ENCODE data around the gene AQP1. TPM values are rescaled to one million over a fixed set of nuclear protein-coding genes. Genes with fewer than 3 reads are reported as not detected.

The AQP1 gene
- total RNA-seq, 3 donors from 2014 or later (not counting 1 experiment from before 2014, with no cell fraction given) = 0.50 to 1.4 TPM; not detected in 1

DNA sequence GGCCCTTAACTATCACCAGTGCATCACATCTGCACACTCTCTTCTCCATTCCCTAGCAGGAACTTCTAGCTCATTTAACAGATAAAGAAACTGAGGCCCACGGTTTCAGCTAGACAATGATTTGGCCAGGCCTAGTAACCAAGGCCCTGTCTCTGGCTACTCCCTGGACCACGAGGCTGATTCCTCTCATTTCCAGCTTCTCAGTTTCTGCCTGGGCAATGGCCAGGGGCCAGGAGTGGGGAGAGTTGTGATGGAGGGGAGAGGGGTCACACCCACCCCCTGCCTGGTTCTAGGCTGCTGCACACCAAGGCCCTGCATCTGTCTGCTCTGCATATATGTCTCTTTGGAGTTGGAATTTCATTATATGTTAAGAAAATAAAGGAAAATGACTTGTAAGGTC lies 13.5 kb downstream of the AQP1 start:
- no peak for ATAC-seq
- Mint-ChIP-seq H3K27ac (no peak overlapping the region), H3K27me3 (ENCODE audit: low read depth in 2 of 2) (no peaks in the 10 kb centered on the region), H3K9me3 (no peaks in the 10 kb centered on the region), H3K36me3 (no peaks in the 10 kb centered on the region), H3K4me1 (no peaks in the 10 kb centered on the region), H3K4me3 (no peak overlapping the region)
- Histone ChIP-seq H3K27me3 (ENCODE audit: control insufficient read depth, insufficient read depth, low read length) (no peaks in the 10 kb centered on the region), H3K4me1 (ENCODE audit: control insufficient read depth, insufficient read depth, low read length) (no peaks in the 10 kb centered on the region), H3K27ac (ENCODE audit: low read length) (no peak overlapping the region), H3K4me3 (ENCODE audit: low read length) (no peak overlapping the region), H3K36me3 (ENCODE audit: control insufficient read depth, insufficient read depth, low read length) (no peaks in the 10 kb centered on the region), H3K9me3 (ENCODE audit: control insufficient read depth, insufficient read depth, low read length) (no peaks in the 10 kb centered on the region)
- TF ChIP-seq, protein P1, sequence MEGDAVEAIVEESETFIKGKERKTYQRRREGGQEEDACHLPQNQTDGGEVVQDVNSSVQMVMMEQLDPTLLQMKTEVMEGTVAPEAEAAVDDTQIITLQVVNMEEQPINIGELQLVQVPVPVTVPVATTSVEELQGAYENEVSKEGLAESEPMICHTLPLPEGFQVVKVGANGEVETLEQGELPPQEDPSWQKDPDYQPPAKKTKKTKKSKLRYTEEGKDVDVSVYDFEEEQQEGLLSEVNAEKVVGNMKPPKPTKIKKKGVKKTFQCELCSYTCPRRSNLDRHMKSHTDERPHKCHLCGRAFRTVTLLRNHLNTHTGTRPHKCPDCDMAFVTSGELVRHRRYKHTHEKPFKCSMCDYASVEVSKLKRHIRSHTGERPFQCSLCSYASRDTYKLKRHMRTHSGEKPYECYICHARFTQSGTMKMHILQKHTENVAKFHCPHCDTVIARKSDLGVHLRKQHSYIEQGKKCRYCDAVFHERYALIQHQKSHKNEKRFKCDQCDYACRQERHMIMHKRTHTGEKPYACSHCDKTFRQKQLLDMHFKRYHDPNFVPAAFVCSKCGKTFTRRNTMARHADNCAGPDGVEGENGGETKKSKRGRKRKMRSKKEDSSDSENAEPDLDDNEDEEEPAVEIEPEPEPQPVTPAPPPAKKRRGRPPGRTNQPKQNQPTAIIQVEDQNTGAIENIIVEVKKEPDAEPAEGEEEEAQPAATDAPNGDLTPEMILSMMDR (IDR thresholded peaks at IDR 0.05) = no peak
- WGBS (ENCODE audit: insufficient coverage) = 75% methylated on average over 2 of the region's 2 CpGs
- intact Hi-C loops (cut with micrococcal nuclease) = no loop called here
- peak in 1 of 2 donors; percentile 4 for DNase-seq

GRCh38 chr7:30925913-30926312 lies 14.3 kb downstream of the AQP1 start:
- 68% methylated on average over 5 of the region's 5 CpGs for WGBS (ENCODE audit: insufficient coverage)
- no peaks in the 10 kb centered on the region for H3K9me3 Mint-ChIP-seq
- DNase-seq = no peak

DNA sequence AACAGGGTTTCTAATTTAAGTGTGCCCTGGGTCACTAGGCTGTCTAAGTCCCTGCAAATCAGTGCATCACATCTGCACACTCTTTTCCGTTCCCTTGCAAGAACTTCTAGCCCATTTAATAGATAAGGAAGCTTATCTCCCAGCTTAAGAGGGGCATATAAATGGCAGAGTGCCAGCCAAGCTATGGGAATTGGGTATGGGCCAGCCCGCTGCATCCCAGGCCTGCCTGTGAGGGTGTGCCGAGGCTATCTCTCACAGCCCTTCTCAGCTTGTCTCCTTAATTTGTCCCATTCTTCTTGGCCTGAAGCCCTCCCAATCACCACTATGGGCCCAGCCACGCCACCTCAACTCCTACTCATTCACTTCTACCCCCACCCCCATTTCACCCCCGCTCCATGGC lies 14.7 kb downstream of the AQP1 start:
- H3K4me1 Mint-ChIP-seq = no peaks in the 10 kb centered on the region
- no peaks in the 10 kb centered on the region for H3K9me3 Mint-ChIP-seq
- Histone ChIP-seq H3K4me1 (ENCODE audit: control insufficient read depth, insufficient read depth, low read length) (no peaks in the 10 kb centered on the region), H3K27ac (ENCODE audit: low read length) (no peak overlapping the region), H3K9me3 (ENCODE audit: control insufficient read depth, insufficient read depth, low read length) (no peaks in the 10 kb centered on the region), H3K36me3 (ENCODE audit: control insufficient read depth, insufficient read depth, low read length) (no peaks in the 10 kb centered on the region), H3K27me3 (ENCODE audit: control insufficient read depth, insufficient read depth, low read length) (no peaks in the 10 kb centered on the region), H3K4me3 (ENCODE audit: low read length) (no peak overlapping the region)
- DNase-seq (no peak), ATAC-seq (no peak)
- TF ChIP-seq, protein P1 (IDR thresholded peaks at IDR 0.05) = no peak
- intact Hi-C loops (cut with micrococcal nuclease) = no loop called here
- no peaks in the 10 kb centered on the region for H3K27me3 Mint-ChIP-seq (ENCODE audit: low read depth in 2 of 2)
- no peak overlapping the region for H3K27ac Mint-ChIP-seq
- 83% methylated on average over 5 of the region's 5 CpGs for WGBS (ENCODE audit: insufficient coverage)
- no peaks in the 10 kb centered on the region for H3K36me3 Mint-ChIP-seq
- H3K4me3 Mint-ChIP-seq = no peak overlapping the region

More at GRCh38 chr7:30925913-30926312, 14.3 kb downstream of the AQP1 start:
- Histone ChIP-seq H3K9me3 (ENCODE audit: control insufficient read depth, insufficient read depth, low read length) (no peaks in the 10 kb centered on the region), H3K27me3 (ENCODE audit: control insufficient read depth, insufficient read depth, low read length) (no peaks in the 10 kb centered on the region), H3K36me3 (ENCODE audit: control insufficient read depth, insufficient read depth, low read length) (no peaks in the 10 kb centered on the region), H3K4me3 (ENCODE audit: low read length) (no peak overlapping the region), H3K27ac (ENCODE audit: low read length) (no peak overlapping the region), H3K4me1 (ENCODE audit: control insufficient read depth, insufficient read depth, low read length) (no peaks in the 10 kb centered on the region)
- Mint-ChIP-seq H3K4me3 (no peak overlapping the region), H3K27ac (no peak overlapping the region), H3K4me1 (no peaks in the 10 kb centered on the region), H3K36me3 (no peaks in the 10 kb centered on the region), H3K27me3 (ENCODE audit: low read depth in 2 of 2) (no peaks in the 10 kb centered on the region)
- TF ChIP-seq, protein P1 (IDR thresholded peaks at IDR 0.05) = no peak
- intact Hi-C loops (cut with micrococcal nuclease) = no loop called here
- no peak for ATAC-seq

DNA sequence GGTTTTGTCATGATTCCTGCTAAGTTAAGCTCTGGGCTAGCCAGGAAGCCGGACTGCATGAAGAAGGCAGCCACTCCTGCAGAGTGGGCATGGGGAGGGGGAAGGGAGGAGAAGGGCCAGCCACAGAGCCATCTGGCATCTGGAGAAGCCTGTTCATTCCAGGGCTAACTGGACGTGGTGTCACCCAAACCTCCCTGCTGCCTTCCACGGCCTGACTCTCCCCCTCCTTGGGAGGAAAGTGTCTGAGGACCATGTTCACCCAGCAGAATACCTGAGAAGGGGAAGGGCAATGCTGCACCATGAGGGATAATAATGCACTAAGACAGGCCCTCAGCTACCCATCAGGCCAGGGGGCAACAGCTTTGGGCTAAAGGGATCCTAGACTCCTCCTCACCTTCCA lies 15.4 kb downstream of the AQP1 start:
- no peaks in the 10 kb centered on the region for H3K36me3 ChIP-seq (ENCODE audit: control insufficient read depth, insufficient read depth, low read length)
- no peaks in the 10 kb centered on the region for H3K4me1 ChIP-seq (ENCODE audit: control insufficient read depth, insufficient read depth, low read length)
- Mint-ChIP-seq H3K27me3 (ENCODE audit: low read depth in 2 of 2) (no peaks in the 10 kb centered on the region), H3K27ac (no peak overlapping the region), H3K4me1 (no peaks in the 10 kb centered on the region), H3K9me3 (no peaks in the 10 kb centered on the region), H3K36me3 (no peaks in the 10 kb centered on the region), H3K4me3 (no peak overlapping the region)
- no peaks in the 10 kb centered on the region for H3K27me3 ChIP-seq (ENCODE audit: control insufficient read depth, insufficient read depth, low read length)
- TF ChIP-seq, protein P1 (IDR thresholded peaks at IDR 0.05) = no peak
- H3K27ac ChIP-seq (ENCODE audit: low read length) = no peak overlapping the region
- no peak for ATAC-seq
- intact Hi-C loops (cut with micrococcal nuclease) = no loop called here
- H3K9me3 ChIP-seq (ENCODE audit: control insufficient read depth, insufficient read depth, low read length) = no peaks in the 10 kb centered on the region
- DNase-seq = no peak
- no peak overlapping the region for H3K4me3 ChIP-seq (ENCODE audit: low read length)
- WGBS (ENCODE audit: insufficient coverage) = 89% methylated on average over 3 of the region's 3 CpGs
